GM20000 (cell line): ENCODE results near the gene MAMDC2.

Experiments used
- DNase-seq: peaks from one replicate; pipeline ENCODE4 v3.0.0; 2012; ENCODE audit warnings: low spot score
- TF ChIP-seq, protein P1 (sequence below): IDR thresholded peaks from 2 replicates; pipeline ENCODE4 v1.5.1; 2012; ENCODE audit warnings: mild to moderate bottlenecking, control low read depth; ENCODE audit errors: extremely low read depth, missing control alignments

Gene MAMDC2

DNA sequence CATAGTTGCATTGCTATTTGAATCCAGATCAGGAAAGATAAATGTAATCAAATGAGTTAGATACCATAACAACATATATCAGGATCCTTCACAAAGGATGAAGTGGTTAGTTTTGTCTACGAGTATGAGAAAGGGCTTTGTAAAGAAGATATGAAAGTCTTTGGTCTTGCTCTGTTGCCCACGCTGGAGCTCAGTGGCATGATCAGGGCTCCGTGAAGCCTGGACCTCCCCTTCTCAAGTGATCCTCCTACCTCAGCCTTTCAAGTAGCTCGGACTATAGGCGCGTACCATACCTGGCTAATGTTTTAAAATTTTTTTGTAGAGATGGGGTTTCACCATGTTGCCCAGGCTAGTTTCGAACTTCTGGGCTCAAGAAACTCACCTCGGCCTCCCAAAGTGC is 217.0 kb downstream of the MAMDC2 start:
- DNase-seq = no peak
- TF ChIP-seq, protein P1, sequence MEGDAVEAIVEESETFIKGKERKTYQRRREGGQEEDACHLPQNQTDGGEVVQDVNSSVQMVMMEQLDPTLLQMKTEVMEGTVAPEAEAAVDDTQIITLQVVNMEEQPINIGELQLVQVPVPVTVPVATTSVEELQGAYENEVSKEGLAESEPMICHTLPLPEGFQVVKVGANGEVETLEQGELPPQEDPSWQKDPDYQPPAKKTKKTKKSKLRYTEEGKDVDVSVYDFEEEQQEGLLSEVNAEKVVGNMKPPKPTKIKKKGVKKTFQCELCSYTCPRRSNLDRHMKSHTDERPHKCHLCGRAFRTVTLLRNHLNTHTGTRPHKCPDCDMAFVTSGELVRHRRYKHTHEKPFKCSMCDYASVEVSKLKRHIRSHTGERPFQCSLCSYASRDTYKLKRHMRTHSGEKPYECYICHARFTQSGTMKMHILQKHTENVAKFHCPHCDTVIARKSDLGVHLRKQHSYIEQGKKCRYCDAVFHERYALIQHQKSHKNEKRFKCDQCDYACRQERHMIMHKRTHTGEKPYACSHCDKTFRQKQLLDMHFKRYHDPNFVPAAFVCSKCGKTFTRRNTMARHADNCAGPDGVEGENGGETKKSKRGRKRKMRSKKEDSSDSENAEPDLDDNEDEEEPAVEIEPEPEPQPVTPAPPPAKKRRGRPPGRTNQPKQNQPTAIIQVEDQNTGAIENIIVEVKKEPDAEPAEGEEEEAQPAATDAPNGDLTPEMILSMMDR = no peak

DNA sequence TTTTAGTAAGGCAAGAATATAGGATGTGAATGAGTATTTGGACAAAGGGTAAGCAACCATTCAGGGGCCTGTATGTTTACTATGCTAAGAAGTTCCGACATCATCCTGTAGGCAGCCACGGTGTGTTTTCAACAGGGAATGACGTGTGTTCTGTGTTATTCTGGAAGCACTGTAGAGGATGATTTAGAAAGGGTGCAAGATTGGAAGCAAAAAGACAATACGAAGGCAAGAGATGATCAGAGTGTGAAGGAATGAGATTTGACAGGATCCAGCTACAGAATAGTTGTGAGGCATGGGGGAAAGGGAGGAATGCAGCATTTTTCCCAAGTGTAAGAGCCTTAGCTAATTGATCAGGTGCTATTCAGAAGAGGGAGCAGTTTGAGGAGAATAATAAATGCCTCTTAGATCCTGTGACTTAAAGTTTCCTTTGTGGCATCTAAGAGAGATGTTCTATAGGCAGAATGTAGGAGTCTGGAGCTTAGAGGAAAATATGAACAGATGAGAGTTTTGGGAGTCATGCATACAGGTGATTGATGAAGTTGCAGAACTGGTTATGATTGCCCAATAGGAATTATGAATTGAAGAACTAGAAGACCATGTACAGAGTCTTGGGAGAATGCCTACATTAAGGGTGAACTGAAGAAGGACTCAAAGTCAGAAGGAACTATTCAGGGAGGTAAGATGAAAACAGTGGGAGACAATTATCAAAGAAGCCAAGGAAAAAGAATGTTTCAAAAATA is 217.7 kb downstream of the MAMDC2 start:
- TF ChIP-seq, protein P1 = no peak
- no peak for DNase-seq

DNA sequence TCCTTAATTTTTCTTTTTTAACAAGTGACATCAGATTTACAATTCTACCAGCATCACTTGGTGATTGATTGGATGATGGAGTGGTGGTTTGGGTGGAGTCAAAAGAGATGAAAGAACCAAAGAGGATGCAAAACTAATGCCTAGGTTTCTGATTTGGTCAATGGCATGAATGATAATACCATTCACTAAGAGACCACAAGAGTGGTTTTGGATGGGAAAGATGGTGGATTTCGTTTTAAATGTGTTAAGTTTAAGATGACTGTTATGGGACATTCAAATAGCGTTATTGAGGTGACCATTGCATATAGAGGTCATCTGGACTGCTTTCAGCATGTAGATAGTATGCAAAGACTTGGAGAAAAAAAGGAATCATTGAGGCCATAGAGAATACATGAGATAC is 218.7 kb downstream of the MAMDC2 start:
- peak; percentile 24 for DNase-seq
- TF ChIP-seq, protein P1 = no peak

DNA sequence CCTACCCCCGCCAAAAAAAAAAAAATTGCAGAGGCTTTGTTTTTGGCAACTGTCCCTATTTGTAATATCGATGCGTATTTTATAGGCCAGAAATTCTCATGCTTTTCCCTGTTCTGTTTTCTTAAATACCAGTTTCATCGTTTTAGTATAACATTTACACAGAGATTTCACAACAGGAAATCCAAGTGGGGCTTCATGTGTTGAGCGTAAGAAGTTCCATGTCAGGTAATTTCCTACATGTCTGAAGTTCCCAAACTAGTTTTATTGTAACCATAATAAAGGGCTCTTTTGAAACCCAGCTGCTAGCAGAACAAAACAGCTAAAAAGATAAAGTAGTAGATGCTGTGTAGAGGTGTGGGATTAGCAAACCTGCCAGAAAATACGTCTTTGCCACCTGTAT is 219.3 kb downstream of the MAMDC2 start:
- TF ChIP-seq, protein P1 = no peak
- no peak for DNase-seq

DNA sequence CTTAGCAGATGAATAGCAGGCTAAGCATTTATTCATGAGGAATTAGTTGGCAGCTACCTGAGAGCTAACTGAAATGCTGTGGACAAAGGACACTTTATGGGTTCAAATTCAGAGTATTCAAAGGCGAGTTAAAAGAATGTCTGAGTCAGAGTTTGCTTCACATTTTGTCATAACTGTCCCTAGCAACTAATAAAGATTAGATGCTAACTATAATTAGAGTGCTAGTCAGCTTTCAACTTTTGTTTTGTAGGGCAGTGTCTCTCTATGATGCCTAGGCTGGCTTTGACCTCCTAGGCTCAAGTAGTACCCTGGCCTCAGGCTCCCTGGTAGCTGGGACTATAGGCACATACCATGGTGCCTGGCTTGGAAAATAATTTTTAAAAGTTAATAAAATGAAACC is 219.8 kb downstream of the MAMDC2 start:
- TF ChIP-seq, protein P1 = no peak
- DNase-seq = no peak
